CD1c-positive myeloid dendritic cell (primary cell): ENCODE measurements around the gene GPR157.
"Not testable (repeated sequence)": the region's sequence is repeated elsewhere in the genome, so short reads cannot be mapped to it uniquely, and the experiment has no call there.

ENCODE experiments used
- DNase-seq: peaks from one replicate; pipeline ENCODE4 v3.0.0-alpha.2; 2016; ENCODE audit errors: extremely low spot score

The GPR157 gene

DNA sequence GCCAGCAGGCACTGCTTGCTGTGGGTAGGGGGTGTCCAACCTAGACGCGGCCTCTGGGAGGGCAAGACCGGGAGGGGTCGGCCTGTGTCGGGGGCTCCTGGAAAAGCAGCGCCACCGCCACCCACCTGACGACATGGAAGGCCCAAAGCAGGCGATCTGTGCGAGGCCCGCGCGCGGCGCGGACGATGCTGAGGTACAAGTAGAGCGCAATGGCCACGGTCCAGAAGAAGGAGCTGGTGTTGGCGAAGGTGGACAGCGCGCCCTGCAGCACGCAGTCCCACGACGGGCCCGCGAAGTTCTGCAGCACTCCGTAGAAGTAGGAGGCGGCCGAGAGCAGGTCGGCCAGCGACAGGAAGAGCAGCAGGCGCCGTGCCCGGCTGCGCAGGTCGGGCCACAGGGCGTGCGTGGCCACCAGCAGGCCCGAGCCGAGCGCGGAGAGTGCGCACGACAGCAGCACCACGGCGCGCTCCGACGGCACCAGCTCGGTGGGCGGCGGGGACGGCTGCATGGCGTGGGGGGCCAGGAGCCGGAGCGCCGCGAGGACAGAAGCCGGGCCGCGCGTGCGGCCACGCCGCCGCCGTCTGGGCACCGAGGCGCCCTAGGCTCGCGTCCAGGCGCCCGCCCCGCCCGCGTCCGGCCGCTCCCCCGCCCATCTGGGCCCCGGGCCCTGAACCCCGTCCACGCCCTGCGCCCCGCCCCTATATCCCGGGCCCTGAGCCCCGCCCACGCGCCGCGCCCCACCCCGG is at the start of gene GPR157:
Gene GPR157, minus strand, starts transcription at position 583 of the 746 bp plus-strand sequence. Its CDS starts 75 bp downstream, at position 508.
- peak; percentile 71 for DNase-seq

DNA sequence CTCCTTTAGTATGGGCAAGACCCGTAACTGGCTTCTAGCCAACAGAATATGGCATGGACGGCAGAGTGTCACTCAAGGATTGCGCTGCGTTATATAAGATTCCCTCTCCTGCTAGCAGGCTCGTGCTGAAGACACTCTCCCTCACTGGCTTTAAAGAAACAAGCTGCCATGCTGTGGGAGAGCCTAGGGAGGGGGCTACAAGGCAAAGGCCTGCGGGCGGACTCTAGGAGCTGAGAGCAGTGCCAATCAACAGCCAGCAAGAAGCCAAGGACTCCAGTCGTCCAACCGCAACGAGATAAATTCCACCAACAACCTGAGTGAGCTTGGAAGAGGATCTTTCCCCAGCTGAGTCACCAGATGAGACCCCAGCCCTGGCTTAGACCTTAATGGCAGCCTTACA is 45.9 kb upstream of the GPR157 start:
- DNase-seq = no peak

DNA sequence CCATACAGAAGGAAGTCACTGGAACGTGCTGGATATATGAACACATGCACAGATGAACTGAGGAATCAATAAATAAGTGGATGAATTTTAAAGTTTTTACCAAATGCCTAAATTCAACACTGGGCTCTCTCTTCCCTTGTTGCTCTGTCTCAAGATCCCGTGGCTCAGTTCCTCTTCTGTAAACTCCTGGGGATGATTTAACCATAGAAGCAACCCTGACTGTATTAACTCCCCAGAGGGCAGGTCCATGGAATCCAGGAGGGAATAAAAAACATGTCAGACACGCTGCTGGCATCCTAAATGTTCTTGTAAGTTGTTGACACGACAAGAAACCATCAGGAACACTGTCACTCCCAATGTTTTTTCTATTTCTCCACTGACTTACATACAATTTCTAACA is 45.3 kb upstream of the GPR157 start:
- DNase-seq = peak; percentile 71

GRCh38 chr1:9169601-9170137 is 40.8 kb upstream of the GPR157 start:
- no peak for DNase-seq

- no peak for DNase-seq
Observed at GRCh38 chr1:9167638-9168037, 38.7 kb upstream of the GPR157 start.

- no peak for DNase-seq
Observed at GRCh38 chr1:9166289-9167235, 37.7 kb upstream of the GPR157 start.

DNA sequence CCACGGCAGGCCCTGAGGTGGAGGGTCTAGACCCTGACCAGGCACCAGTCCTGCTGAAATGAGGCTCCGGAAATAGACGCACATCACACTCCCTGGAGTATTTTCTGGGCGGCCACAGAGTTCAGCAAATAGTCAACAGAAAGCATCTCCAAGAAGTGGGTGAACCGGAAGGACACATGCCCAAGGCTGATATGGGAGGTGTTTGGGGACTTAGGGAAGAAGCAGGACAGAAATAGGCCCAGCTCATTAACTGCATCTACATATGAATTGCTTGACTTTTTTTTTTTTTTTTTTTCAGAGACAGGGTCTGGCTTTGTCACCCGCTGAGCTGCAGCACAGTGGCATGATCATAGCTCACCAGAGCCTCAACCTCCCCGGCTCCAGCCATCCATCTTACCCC is 36.5 kb upstream of the GPR157 start:
- DNase-seq = no peak

- no peak for DNase-seq
Observed at GRCh38 chr1:9164919-9165318, 36.0 kb upstream of the GPR157 start.

GRCh38 chr1:9164532-9164900 is 35.6 kb upstream of the GPR157 start:
- DNase-seq = no peak

DNA sequence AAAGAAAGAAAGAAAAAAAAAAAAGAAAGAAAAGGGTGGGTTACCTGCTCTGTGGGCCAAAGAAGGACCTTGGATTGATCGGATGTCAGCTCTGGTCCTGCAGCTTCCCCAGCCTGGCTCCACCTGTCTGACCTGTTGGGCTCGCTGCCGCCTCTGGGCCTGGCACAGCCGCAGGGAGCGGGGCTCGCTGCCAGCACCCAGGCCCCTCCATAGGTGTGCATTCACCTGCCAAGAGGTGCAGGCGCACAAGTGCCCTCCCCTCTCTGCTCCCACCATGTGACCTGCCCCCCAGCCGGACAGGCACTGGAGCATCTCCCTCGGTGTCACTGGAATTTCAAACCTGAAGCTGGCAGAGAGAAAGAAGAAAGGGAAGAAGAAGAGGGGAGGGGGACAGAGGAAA is 33.1 kb upstream of the GPR157 start:
- DNase-seq = no peak

DNA sequence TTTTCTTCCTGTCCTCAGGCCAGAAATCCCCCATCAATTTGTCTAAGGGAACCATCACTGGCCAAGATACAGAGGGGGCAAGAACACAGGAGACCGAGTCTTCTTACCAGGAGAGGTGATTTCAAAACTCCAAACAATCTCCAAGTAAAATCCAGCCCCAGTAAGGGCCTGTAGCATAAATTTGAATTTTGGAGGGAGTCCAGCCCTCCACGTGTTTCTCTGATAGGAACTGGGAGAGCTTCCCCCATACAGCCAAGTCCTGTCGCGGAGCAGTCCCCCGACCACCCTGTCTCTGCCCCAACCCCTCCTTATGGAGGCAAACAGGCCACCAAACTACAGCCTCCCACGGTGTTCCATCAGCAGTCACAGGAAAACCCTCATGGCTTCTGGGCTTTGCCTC is 32.4 kb upstream of the GPR157 start:
- no peak for DNase-seq

DNA sequence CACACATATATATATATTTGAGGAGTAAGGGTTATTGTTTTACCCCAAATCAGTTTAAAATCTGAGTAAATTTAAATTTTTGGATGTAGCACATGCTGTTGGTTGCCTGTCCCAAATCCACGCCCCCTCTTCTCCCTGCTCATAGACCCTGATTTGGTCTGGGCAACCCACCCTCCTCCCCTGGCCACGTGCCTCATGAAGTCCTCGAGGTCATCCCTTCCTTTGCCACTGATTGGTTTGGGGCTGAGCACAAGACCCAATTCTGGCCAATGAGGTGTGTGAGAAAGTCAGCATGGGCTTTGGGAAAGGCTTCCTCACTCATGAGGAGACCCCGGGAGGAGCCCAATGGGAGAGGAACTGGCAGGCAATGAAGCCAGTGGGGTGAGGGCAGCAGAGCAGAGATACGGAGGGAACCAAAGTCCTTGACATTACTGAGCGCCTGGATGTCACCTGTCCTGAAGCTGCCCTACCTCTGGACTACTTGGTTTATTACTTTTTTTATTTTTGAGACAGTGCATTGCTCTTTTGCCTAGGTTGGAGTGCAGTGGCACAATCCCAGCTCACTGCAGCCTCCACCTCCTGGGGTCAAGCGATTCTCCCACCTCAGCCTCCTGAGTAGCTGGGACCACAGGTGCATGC is 31.3 kb upstream of the GPR157 start:
- DNase-seq = no peak

GRCh38 chr1:9155879-9156278 is 27.0 kb upstream of the GPR157 start:
- DNase-seq = no peak

- not testable (repeated sequence) for DNase-seq
Observed at GRCh38 chr1:9155405-9155804, 26.5 kb upstream of the GPR157 start.

GRCh38 chr1:9153152-9153551 is 24.2 kb upstream of the GPR157 start:
- DNase-seq = no peak

DNA sequence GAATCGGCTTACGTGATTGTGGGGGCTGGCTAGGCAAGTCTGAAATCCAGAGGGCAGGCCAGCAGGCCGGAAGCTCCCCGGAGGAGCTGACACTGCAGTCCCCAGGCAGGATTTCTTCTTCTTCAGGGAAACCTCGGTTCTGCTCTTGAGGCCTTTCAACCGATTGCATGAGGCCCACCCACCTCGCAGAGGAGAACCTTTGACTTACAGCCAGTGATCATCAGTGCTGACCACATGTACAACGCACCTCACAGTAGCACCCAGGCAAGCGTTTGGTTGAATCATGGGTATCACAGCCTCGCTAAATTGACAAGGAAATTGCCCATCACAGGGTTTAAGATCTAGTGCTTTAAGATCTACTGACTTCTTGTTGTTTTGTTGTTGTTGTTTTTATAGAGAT is 23.6 kb upstream of the GPR157 start:
- no peak for DNase-seq

- no peak for DNase-seq
Observed at GRCh38 chr1:9151328-9151860, 22.5 kb upstream of the GPR157 start.

DNA sequence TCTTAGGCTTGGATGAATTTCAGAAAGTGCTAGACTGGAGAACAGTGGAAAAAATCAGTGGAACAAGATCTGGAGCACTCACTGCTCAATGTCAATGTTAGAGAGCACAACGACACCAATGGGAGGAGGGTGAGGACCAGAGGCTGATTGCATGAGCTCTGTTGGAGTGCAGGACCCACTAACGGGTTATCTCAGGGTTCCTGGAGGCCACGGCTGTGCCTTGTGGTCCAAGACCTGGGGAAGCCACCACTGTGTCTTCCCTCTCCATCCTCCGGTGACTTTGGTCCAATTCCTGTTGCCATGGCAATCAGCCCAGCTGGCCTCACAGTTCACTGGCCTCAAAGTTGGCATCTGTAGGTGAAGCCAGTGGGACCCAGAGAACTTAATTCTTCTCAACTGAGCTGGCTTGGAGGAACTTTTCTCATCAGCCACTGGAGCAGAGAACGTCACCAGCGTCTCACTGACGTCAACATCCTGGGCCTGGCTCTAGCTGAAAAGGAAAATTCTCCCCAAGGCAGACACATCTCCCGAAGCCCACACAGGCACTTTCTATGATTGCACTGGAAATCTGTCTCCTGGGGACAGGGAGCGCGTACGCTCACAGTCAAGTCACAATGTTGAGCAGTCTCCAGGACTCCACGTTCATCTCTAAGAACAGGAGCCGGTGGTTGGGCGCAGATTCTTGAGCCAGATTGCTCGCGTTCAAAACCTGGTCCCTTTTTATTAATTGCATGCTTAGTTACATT is 21.9 kb upstream of the GPR157 start:
- DNase-seq = no peak

DNA sequence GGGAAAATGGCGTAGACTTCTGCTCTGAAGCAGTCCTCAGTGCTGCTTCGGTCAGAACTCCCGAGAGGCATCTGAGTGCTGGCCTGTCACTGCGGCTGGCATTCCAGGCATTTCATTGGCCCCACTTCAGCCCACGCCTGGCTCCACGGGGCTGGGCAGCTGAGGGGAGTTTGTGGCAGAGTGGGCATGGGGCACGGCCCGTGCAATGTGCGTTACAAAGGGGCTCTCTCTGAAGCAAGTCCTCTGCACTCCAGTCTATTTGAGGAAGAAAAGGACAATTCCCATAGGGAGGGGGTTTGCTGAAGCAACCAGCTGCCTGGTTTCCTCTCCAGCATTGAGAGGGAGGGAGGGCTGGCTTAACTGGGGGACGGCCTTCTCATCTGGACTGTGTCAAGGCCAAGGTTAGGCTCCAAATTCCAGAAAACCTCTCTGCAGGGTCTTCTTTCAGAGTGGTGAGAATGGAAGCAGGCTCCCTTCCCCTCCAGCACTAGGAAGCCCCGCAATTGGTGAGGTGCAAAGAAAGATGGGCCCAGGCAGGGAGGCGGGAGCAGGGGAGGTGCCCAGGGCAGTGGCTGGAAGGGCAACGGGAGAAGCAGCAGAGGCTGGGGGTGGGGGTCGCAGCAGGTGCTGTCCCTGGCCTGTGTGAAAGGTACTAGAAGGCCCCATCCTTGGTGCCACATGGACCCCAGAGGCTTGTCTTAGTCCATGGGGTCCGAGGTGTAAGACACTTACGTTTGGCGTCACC is 21.1 kb upstream of the GPR157 start:
- no peak for DNase-seq

DNA sequence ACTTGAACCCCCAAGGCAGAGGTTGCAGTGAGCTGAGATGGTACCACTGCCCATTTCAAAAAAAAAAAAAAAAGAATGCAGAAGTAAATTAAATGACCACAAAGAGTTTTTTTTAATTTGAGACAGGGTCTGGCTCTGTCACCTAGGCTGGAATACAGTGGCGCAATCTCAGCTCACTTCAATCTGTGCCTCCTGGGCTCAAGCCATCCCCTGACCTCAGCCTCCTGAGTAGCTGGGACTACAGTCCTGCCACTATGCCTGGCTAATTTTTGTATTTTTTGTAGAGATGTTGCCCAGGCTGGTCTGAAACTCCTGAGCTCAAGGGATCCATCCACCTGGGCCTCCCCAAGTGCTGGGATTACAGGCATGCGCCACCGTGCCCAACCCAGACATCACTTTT is 20.2 kb upstream of the GPR157 start:
- no peak for DNase-seq

- no peak for DNase-seq
Observed at GRCh38 chr1:9146156-9146555, 17.3 kb upstream of the GPR157 start.
